ENCODE measurements around the gene CCDC185.

CCDC185 gene

GRCh38 chr1:223349241-223349640, 44.0 kb upstream of the CCDC185 start:
- no peak overlapping the region for H3K27ac ChIP-seq
- TF ChIP-seq, protein P1, sequence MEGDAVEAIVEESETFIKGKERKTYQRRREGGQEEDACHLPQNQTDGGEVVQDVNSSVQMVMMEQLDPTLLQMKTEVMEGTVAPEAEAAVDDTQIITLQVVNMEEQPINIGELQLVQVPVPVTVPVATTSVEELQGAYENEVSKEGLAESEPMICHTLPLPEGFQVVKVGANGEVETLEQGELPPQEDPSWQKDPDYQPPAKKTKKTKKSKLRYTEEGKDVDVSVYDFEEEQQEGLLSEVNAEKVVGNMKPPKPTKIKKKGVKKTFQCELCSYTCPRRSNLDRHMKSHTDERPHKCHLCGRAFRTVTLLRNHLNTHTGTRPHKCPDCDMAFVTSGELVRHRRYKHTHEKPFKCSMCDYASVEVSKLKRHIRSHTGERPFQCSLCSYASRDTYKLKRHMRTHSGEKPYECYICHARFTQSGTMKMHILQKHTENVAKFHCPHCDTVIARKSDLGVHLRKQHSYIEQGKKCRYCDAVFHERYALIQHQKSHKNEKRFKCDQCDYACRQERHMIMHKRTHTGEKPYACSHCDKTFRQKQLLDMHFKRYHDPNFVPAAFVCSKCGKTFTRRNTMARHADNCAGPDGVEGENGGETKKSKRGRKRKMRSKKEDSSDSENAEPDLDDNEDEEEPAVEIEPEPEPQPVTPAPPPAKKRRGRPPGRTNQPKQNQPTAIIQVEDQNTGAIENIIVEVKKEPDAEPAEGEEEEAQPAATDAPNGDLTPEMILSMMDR (conservative IDR thresholded peaks at IDR 0.05), result no peak

- H3K27ac ChIP-seq, result no peak overlapping the region
- TF ChIP-seq, protein P1 (conservative IDR thresholded peaks at IDR 0.05), result no peak
Observed at GRCh38 chr1:223350361-223350908, 42.8 kb upstream of the CCDC185 start.

DNA sequence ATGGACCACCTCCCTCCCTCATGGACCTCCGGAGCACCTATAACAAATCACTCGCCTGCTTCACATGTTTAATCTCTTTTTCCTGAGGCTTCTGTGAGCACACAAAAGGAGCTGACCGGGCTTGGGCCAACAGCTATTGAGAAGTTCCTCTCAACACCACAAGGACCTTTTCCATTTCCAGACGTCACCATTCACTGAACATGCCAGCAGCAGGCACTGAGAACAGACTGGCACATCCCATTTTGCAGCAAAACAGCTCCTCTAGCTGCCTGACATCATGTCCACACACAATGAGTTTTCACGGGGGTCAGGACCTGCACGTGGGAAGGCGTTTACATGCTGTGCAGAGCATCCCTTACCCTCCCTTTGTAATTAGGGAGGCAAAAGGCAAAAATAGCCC, 40.3 kb upstream of the CCDC185 start:
- TF ChIP-seq, protein P1 (conservative IDR thresholded peaks at IDR 0.05), result no peak
- no peak overlapping the region for H3K27ac ChIP-seq

DNA sequence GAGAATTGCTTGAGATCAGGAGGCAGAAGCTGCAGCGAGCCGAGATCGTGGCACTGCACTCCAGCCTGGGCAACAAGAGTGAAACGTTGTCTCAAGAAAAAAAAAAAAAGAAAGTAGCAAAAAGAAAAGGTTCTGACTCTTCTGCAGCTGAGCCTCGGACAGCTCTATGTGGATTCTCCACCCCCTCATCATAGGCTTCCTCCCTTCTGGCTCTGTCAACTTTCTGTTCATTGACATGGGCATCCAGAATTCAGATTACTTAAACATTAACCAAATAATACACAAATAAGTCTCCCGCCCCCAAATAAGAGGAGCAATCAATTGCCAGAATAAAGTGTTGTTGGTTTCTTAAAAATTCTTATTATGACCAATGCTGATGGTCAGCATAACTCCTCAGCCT, 39.3 kb upstream of the CCDC185 start:
- H3K27ac ChIP-seq, result no peak overlapping the region
- TF ChIP-seq, protein P1 (conservative IDR thresholded peaks at IDR 0.05), result no peak

GRCh38 chr1:223355699-223356098, 37.5 kb upstream of the CCDC185 start:
- H3K27ac ChIP-seq, result no peak overlapping the region
- TF ChIP-seq, protein P1 (conservative IDR thresholded peaks at IDR 0.05), result no peak

DNA sequence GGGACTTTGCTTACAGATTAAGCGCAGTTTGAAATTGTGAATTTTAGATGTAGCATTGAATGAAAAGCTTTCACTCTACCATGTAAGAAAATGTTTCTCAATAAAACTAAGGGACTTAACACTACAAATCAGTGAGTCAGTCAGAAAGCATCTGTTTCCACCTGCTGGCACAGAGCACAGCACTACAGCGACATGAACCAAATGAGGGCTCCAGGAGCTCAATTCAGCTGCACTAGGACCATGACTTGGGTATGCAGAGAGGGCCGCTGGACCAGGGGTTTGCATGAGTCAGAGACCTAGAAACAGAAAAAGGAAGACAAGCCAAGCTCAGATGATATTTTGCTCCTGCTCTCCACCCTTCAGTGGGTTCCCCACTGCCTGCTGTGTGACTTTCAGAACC, 34.4 kb upstream of the CCDC185 start:
- H3K27ac ChIP-seq, result no peak overlapping the region
- TF ChIP-seq, protein P1 (conservative IDR thresholded peaks at IDR 0.05), result no peak

DNA sequence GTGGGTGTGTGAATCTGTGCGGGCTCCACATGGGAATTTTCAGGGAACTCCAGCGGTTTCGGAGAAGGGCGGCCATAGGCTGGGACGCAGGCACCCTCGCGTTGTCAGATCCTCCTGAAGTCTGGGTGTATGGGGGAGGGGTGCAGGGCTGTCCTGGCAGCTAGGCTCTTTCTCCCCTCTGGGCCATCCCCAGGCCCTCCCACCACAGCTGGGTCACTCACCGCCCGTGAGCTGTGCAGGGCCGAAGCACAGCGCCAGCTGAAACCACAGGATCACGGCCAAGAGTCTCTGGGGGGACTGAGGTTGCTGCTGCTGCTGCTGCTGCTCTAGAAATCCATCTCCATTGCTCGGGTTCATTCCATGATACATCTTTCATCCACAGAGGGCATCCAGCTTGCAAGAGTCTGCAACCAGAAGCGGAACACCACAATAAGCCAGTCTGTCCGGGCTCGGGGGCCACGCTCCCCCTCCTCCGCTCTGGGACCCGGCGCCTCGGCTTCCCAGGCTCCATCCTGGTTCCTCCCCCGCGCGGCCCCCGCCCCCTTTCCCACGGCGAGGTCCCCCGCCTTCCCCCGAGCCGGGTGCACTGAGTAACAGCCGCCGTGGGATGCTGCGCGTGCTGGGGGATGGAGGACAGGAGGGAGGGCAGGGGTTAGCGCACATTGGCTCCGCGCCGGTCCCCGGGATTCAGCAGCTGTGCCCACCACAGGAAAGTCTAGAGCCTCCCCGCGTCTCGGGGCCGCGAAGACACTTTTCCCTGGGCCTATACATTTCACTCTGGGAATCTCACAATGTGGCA, 30.0 kb upstream of the CCDC185 start:
- peak overlapping the region; percentile 61 for H3K27ac ChIP-seq
- TF ChIP-seq, protein P1 (conservative IDR thresholded peaks at IDR 0.05), result no peak
